Lower leg skin (tissue), 3 donors: ENCODE measurements around the gene GALR1.

Experiments used
- POLR2A ChIP-seq, 2 donors: fragments of 450-650 bp; IDR thresholded peaks; one replicate each; pipeline ENCODE4 v1.6.1; 2016 to 2017; ENCODE audit warnings: antibody characterized with exemption in 2 of 2, mild to moderate bottlenecking in 1 of 2, moderate library complexity in 1 of 2
- TF ChIP-seq, protein P1 (sequence below), 3 donors: fragments of 450-650 bp; IDR thresholded peaks; one replicate each; pipeline ENCODE4 v1.5.1; 2016; ENCODE audit warnings: antibody characterized with exemption in 3 of 3, mild to moderate bottlenecking in 3 of 3, moderate library complexity in 2 of 3

DNA sequence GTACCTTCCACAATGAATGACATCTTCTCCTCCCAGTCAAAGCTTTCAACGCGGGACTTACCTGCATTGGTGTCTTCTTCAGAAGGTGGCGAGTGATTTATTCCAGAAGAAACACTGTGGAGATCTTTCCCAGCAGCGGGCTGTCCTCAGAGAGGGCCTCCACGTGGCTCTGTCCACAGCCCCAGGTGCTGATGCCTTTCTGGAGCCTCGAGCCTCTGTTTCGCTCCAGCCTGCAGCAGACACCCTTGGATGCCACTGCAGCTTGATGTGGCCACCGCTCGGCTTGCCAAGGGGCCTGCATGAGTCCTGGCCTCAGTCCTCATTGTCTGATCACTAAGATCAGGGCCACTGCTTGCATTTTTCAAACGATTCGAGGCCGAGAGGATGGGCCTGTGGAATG is 46.6 kb upstream of the GALR1 start:
- TF ChIP-seq, protein P1, sequence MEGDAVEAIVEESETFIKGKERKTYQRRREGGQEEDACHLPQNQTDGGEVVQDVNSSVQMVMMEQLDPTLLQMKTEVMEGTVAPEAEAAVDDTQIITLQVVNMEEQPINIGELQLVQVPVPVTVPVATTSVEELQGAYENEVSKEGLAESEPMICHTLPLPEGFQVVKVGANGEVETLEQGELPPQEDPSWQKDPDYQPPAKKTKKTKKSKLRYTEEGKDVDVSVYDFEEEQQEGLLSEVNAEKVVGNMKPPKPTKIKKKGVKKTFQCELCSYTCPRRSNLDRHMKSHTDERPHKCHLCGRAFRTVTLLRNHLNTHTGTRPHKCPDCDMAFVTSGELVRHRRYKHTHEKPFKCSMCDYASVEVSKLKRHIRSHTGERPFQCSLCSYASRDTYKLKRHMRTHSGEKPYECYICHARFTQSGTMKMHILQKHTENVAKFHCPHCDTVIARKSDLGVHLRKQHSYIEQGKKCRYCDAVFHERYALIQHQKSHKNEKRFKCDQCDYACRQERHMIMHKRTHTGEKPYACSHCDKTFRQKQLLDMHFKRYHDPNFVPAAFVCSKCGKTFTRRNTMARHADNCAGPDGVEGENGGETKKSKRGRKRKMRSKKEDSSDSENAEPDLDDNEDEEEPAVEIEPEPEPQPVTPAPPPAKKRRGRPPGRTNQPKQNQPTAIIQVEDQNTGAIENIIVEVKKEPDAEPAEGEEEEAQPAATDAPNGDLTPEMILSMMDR (IDR thresholded peaks at IDR 0.05), result no peak
- TF ChIP-seq POLR2A (IDR thresholded peaks at IDR 0.05), result no peak
